AG09319 (cell line): ENCODE results near the gene TRPM6.
"Not testable (repeated sequence)": the region's sequence is repeated elsewhere in the genome, so short reads cannot be mapped to it uniquely, and the experiment has no call there.

Source experiments
- DNase-seq: peaks from one replicate; pipeline ENCODE4 v3.0.0-alpha.2; 2010; ENCODE audit warnings: low read depth; ENCODE audit errors: extremely low read depth
- TF ChIP-seq, protein P1 (sequence below): IDR thresholded peaks from 2 replicates; pipeline ENCODE4 v1.5.1; 2011; ENCODE audit warnings: low read depth, mild to moderate bottlenecking, inconsistent platforms, low read length, moderate library complexity

The TRPM6 gene

DNA sequence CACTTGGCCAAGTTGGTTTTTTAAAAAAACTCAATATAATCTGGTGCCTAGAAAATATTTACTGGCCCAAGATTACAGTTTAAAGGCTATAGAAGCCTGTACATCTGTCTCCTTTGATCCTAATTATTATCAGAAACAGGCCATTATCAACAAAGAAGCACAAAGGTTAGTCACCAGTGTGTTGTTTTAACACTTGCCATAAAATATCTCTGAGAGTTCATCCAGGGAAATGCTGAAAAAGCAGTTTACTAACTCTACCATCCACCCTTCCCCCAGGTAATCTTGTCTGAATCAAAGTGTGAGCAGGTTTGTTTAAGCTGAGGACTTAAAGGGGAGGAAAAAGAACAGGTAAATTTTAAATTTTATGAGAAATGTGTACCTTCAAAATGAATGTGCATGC is 13.3 kb upstream of the TRPM6 start:
- TF ChIP-seq, protein P1, sequence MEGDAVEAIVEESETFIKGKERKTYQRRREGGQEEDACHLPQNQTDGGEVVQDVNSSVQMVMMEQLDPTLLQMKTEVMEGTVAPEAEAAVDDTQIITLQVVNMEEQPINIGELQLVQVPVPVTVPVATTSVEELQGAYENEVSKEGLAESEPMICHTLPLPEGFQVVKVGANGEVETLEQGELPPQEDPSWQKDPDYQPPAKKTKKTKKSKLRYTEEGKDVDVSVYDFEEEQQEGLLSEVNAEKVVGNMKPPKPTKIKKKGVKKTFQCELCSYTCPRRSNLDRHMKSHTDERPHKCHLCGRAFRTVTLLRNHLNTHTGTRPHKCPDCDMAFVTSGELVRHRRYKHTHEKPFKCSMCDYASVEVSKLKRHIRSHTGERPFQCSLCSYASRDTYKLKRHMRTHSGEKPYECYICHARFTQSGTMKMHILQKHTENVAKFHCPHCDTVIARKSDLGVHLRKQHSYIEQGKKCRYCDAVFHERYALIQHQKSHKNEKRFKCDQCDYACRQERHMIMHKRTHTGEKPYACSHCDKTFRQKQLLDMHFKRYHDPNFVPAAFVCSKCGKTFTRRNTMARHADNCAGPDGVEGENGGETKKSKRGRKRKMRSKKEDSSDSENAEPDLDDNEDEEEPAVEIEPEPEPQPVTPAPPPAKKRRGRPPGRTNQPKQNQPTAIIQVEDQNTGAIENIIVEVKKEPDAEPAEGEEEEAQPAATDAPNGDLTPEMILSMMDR: no peak
- no peak for DNase-seq

DNA sequence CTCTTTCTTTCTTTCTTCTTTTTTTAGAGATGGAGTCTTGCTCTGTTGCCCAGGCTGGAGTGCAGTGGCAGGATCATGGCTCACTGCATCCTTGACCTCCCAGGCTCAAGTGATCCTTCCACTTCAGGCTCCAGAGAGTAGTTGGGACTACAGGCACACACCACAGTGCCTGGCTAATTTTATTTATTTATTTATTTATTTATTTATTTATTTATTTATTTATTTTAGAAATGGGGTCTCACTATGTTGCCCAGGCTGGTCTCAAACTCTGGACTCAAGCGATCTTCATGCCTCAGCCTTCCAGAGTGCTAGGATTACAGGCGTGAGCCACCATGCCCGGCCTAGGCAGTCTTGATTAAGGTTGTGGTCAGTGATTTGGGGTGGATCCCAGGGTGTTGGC is 728 bp upstream of the TRPM6 start:
- not testable (repeated sequence) for DNase-seq

GRCh38 chr9:74887981-74888370 is 255 bp upstream of the TRPM6 start:
- no peak for DNase-seq
- TF ChIP-seq, protein P1: no peak

GRCh38 chr9:74876382-74876949 is 11.3 kb downstream of the TRPM6 start:
- DNase-seq: no peak
- TF ChIP-seq, protein P1: no peak

- TF ChIP-seq, protein P1: no peak
These were observed 12.1 kb downstream of the TRPM6 start for GRCh38 chr9:74875656-74876055.

GRCh38 chr9:74874220-74874619 is 13.5 kb downstream of the TRPM6 start:
- DNase-seq: no peak
- TF ChIP-seq, protein P1: no peak

More at GRCh38 chr9:74875656-74876055, 12.1 kb downstream of the TRPM6 start:
- DNase-seq: no peak

GRCh38 chr9:74872619-74873233 is 15.0 kb downstream of the TRPM6 start:
- TF ChIP-seq, protein P1: no peak

GRCh38 chr9:74867483-74867882 is 20.2 kb downstream of the TRPM6 start:
- no peak for DNase-seq
- TF ChIP-seq, protein P1: no peak

More at GRCh38 chr9:74872619-74873233, 15.0 kb downstream of the TRPM6 start:
- DNase-seq: no peak
